Left colon (tissue), 2 donors: ENCODE results near the gene VIPR2. TPM values are rescaled to one million over a fixed set of nuclear protein-coding genes. Genes with fewer than 3 reads are reported as not detected.
A peak's percentile ranks its signal among the peaks of the same experiment; 100 is the strongest.

Source experiments
- ATAC-seq: fragments of 200-7000 bp; cut with Tn5 transposase; one replicate; pipeline ENCODE4 v1.9.1; 2020; ENCODE audit warnings: mild to moderate bottlenecking, moderate library complexity
- DNase-seq, 2 donors: peaks; one replicate each; pipeline ENCODE4 v3.0.0-alpha.2; 2020
- intact Hi-C, 2 donors: fragments of 100-400 bp; cut with DNase I in 1 of 2; cut with micrococcal nuclease in 1 of 2; formaldehyde crosslinking; loops; one replicate each; pipeline versions ENCODE4 v1.11.2 to v1.14.0; 2022; cut with DNase I, micrococcal nuclease
- total RNA-seq, 2 donors: library from RNA; stranded (reverse); fragmentation: NEBNext Ultra II Directional; extraction: Animal tissue kit (Norgen Biotek cat#: 25700); gene quantifications; one replicate each; pipeline ENCODE4 v1.2.1, GENCODE V29; 2021
- donor health status: DM: no; HTN: no; CAD: no.
- donor health status: DM: yes; HTN: yes; CAD: no.

The VIPR2 gene
- total RNA-seq, 2 donors from 2014 or later = 0.55 to 1.6 TPM

- intact Hi-C loops = no loop called here
- no peak for DNase-seq
- ATAC-seq = no peak
Observed at GRCh38 chr7:159099711-159100231, 44.9 kb downstream of the VIPR2 start.

- ATAC-seq (no peak), DNase-seq (peak in 1 of 2 donors; percentile 18)
- intact Hi-C loops = no loop called here
Observed at GRCh38 chr7:159098811-159099655, 45.6 kb downstream of the VIPR2 start.

GRCh38 chr7:159098424-159098786 is 46.3 kb downstream of the VIPR2 start:
- ATAC-seq (no peak), DNase-seq (no peak)
- intact Hi-C loops = no loop called here

- ATAC-seq (no peak), DNase-seq (no peak)
- intact Hi-C loops = no loop called here
Observed at GRCh38 chr7:159097661-159098423, 46.8 kb downstream of the VIPR2 start.

- intact Hi-C loops = no loop called here
- no peak for ATAC-seq
- no peak for DNase-seq
Observed at GRCh38 chr7:159096736-159097581, 47.7 kb downstream of the VIPR2 start.

GRCh38 chr7:159095979-159096411 is 48.7 kb downstream of the VIPR2 start:
- no peak for DNase-seq

GRCh38 chr7:159094919-159095915 is 49.5 kb downstream of the VIPR2 start:
- intact Hi-C loops = no loop called here
- DNase-seq (no peak), ATAC-seq (no peak)

More at GRCh38 chr7:159095979-159096411, 48.7 kb downstream of the VIPR2 start:
- intact Hi-C loops = no loop called here
- ATAC-seq = no peak

GRCh38 chr7:159094023-159094740 is 50.5 kb downstream of the VIPR2 start:
- no peak for DNase-seq
- ATAC-seq = no peak
- intact Hi-C loops = no loop called here

- DNase-seq = no peak
- ATAC-seq = no peak
- intact Hi-C loops = no loop called here
Observed at GRCh38 chr7:159093351-159093971, 51.2 kb downstream of the VIPR2 start.

GRCh38 chr7:159092701-159093121 is 52.0 kb downstream of the VIPR2 start:
- intact Hi-C loops = no loop called here
- no peak for DNase-seq
- ATAC-seq = no peak

GRCh38 chr7:159091480-159092475 is 52.9 kb downstream of the VIPR2 start:
- ATAC-seq (no peak), DNase-seq (no peak)
- intact Hi-C loops = no loop called here

- DNase-seq (no peak), ATAC-seq (no peak)
- intact Hi-C loops = no loop called here
Observed at GRCh38 chr7:159091041-159091440, 53.6 kb downstream of the VIPR2 start.

GRCh38 chr7:159088016-159088865 is 56.4 kb downstream of the VIPR2 start:
- no peak for DNase-seq
- intact Hi-C loops = no loop called here
- no peak for ATAC-seq

- intact Hi-C loops = no loop called here
- no peak for DNase-seq
- no peak for ATAC-seq
Observed at GRCh38 chr7:159086301-159086925, 58.3 kb downstream of the VIPR2 start.
